ENCODE data around the gene ASXL1. TPM values are rescaled to one million over a fixed set of nuclear protein-coding genes. Genes with fewer than 3 reads are reported as not detected.

ASXL1 gene
- total and polyA plus RNA-seq, 9 of the 15 experiments (the other 6 are each of a cell fraction or from before 2014, with no cell fraction given), result 6.5 to 65.3 (median 32.3) TPM

- Histone ChIP-seq H3K36me3 (ENCODE audit: control insufficient read depth, insufficient read depth, low read length) (peaks cover 17% of the 10 kb centered on the region; the same call in 2 of the 3 replicates), H3K79me2 (ENCODE audit: control insufficient read depth, insufficient read depth, low read length) (peaks cover 58% of the 10 kb centered on the region), H3K4me2 (ENCODE audit: insufficient read depth, low read length) (no peak overlapping the region), H3K27ac (ENCODE audit: extremely low read depth, low read depth, low read length) (no peak overlapping the region), H3K9me3 (replicated peaks; ENCODE audit: control insufficient read depth, insufficient read depth, low read depth, low read length) (no peaks in the 10 kb centered on the region), H3K9me1 (ENCODE audit: control insufficient read depth, insufficient read depth, low read length) (no peaks in the 10 kb centered on the region), H3K27me3 (ENCODE audit: control insufficient read depth in 2 of 2, insufficient read depth in 2 of 2, low read length in 2 of 2) (no peaks in the 10 kb centered on the region), H4K20me1 (replicated peaks; ENCODE audit: control insufficient read depth, insufficient read depth, low read length) (0 out of 2 replicates have a peak, but pooled peaks cover 4% of the 10 kb centered on the region), H3K4me1 (replicated peaks in 1 of 2; ENCODE audit: control insufficient read depth in 2 of 2, insufficient read depth in 2 of 2, low read length in 2 of 2) (no peaks in the 10 kb centered on the region; a peak in 1 of 5 replicates), H3K9ac (ENCODE audit: insufficient read depth in 1 of 2, low read depth in 2 of 2, low read length in 2 of 2) (no peak overlapping the region), H2AFZ (ENCODE audit: low read depth, low read length) (no peak overlapping the region), H3K4me3 (no peak overlapping the region)
- ChIA-PET POLR2A (interaction anchor here (0.6 to 1.3 kb wide), 4 partner anchors 9 to 27 kb away, joined by 3 to 4 read pairs (median 4); no protein-coding TSS in a partner anchor), CTCF (ENCODE audit: low intra/inter-chr PET ratio) (no interaction called here)
- FAIRE-seq, result no peak
- TF ChIP-seq ZNF639 (CRISPR knock-in tag; conservative IDR thresholded peaks at IDR 0.05 in 1 of 2, IDR thresholded peaks at IDR 0.05 in 1 of 2) (no peak), SPI1 (IDR thresholded peaks at IDR 0.05; ENCODE audit: borderline replicate concordance, low read depth, low read length) (peak; percentile 97)
- no TSS peak for BruUV-seq (replicated peaks)
- peak; percentile 51; the same call in 2 of the 3 replicates for ATAC-seq
- intact Hi-C loops (cut with micrococcal nuclease) (no loop called here), in situ Hi-C loops (cut with MboI) (no loop called here)
- 79% methylated on average over 2 of the region's 2 CpGs for WGBS (ENCODE audit: insufficient coverage, low coverage, missing lambda C conversion rate)
- no peak for DNase-seq (ENCODE audit: extremely low read depth in 1 of 4, low spot score in 3 of 4)
Observed at GRCh38 chr20:32411955-32412706, 54.0 kb downstream of the ASXL1 start.
